IPS-18c (cell line): ENCODE results near the gene DUSP16.
"Not testable (repeated sequence)": the region's sequence is repeated elsewhere in the genome, so short reads cannot be mapped to it uniquely, and the experiment has no call there.

Experiments used
- H3K4me3 ChIP-seq: 2 replicates; pipeline ENCODE4 v1.7.0; 2013; ENCODE audit warnings: low read depth, mild to moderate bottlenecking, low read length, moderate library complexity; ENCODE audit not compliant: insufficient read depth
- H3K9me3 ChIP-seq: one replicate; pipeline ENCODE4 v1.6.1; 2013; ENCODE audit warnings: mild to moderate bottlenecking, low read length, moderate library complexity; ENCODE audit not compliant: control insufficient read depth, insufficient read depth

The DUSP16 gene

DNA sequence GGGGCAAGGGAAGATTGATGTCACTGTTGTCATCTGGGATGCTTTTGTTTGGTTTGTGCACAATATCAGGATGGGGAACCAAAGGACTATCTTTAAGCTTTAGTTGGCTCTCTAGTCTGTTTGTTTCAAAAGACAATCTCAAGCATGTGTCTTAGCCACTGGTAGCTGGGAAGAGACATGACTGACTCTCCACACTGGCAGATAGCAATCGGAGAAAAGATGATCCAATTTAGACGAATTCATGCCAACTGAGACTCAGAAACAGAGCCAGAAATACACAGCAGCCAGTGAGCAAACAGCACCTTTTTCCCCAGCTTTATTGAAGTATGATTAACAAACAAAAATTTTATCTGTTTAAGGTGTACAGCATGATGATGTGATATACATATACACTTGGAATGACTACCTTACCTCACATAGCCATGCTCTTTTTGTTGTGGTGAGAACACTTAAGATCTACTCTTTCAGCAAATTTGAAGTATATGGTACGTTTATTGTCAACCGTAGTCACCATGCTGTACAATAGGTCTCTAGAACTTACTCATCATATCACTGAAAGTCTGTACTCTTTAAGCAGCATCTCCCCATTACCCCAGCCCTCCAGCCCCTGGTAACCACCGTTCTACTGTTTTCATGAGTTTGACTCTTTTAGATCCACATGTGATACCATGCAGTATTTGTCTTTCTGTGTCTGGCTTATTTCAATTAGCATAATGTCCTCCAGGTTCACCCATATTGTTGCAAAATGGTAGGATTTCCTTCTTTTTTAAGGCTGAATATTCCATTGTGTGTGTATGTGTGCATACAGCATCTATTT is 50.6 kb downstream of the DUSP16 start:
- no peak overlapping the region for H3K4me3 ChIP-seq
- H3K9me3 ChIP-seq: no peaks in the 10 kb centered on the region

GRCh38 chr12:12511021-12511783 is 51.5 kb downstream of the DUSP16 start:
- Histone ChIP-seq H3K4me3 (no peak overlapping the region), H3K9me3 (no peaks in the 10 kb centered on the region)

GRCh38 chr12:12510551-12510950 is 52.1 kb downstream of the DUSP16 start:
- H3K4me3 ChIP-seq: no peak overlapping the region
- no peaks in the 10 kb centered on the region for H3K9me3 ChIP-seq

- no peaks in the 10 kb centered on the region for H3K9me3 ChIP-seq
- no peak overlapping the region for H3K4me3 ChIP-seq
These were observed 52.5 kb downstream of the DUSP16 start for GRCh38 chr12:12510141-12510540.

- H3K9me3 ChIP-seq: no peaks in the 10 kb centered on the region
- no peak overlapping the region for H3K4me3 ChIP-seq
These were observed 54.1 kb downstream of the DUSP16 start for GRCh38 chr12:12508612-12509011.

GRCh38 chr12:12507121-12507520 is 55.5 kb downstream of the DUSP16 start:
- H3K4me3 ChIP-seq: no peak overlapping the region
- no peaks in the 10 kb centered on the region for H3K9me3 ChIP-seq

DNA sequence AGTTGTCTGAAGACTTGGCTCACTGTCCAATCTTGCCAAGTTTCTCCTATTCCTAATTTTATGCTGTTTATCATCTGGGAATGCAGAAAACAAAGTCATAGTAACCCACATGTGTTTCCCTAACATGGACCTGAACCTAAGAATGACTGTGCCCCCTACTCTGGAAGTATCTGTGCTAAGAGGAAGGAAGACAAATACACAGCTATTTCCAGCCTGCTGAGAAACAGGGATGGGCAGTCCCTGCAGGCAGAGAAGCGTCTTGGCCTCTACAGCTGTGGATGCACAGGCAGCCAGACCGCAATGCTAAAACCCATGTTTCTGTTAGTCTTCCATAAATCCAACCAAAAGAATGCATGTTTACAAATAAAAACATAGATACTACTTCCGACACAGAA is 56.2 kb downstream of the DUSP16 start:
- no peak overlapping the region for H3K4me3 ChIP-seq
- H3K9me3 ChIP-seq: no peaks in the 10 kb centered on the region

DNA sequence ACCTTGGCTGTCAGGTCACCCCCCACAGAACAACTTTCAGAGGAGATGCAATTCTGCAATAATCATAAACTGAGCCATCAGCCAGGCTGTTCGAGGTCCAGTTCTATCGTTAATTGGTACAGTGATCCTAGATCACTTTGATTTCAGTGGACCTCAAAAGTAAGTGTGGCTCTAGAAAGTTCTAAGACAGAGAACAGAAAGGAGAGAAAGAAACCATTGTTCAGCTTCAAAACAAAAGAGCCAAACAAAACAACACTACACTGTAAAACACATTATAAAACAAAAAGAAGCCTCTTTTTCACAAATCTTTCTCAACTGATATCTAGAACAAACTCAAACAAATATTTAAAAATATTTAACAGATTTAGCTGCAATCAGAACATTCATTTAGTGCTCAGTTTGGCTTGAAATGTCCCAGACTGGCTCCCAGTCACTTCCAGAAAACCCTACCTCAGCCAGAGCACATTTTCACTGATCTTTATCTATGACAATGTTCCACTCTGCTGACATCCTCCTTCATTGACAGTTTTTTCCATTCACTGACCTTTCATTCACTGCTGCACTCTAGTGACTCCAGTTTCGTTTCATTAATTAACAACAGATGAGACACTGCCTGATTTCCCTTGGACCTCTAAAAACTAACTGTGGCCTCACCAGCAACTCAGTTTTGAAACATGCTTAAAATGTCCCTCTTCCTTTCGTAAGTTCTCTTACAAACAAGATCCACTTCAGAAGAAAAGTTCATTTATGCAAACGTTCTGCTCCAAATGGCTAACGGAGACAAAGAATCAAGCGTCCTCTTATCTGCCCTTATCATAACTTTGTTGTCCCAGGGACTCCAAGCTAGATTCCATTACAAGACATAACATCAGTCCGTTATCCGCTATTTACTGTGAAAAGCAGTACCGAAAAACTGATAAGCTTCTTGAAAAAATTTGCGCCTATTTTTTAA is 56.8 kb downstream of the DUSP16 start:
- H3K4me3 ChIP-seq: no peak overlapping the region
- H3K9me3 ChIP-seq: no peaks in the 10 kb centered on the region

- no peak overlapping the region for H3K4me3 ChIP-seq
- H3K9me3 ChIP-seq: no peaks in the 10 kb centered on the region
These were observed 59.1 kb downstream of the DUSP16 start for GRCh38 chr12:12503384-12504078.

GRCh38 chr12:12502815-12503151 is 59.9 kb downstream of the DUSP16 start:
- no peaks in the 10 kb centered on the region for H3K9me3 ChIP-seq
- H3K4me3 ChIP-seq: no peak overlapping the region

DNA sequence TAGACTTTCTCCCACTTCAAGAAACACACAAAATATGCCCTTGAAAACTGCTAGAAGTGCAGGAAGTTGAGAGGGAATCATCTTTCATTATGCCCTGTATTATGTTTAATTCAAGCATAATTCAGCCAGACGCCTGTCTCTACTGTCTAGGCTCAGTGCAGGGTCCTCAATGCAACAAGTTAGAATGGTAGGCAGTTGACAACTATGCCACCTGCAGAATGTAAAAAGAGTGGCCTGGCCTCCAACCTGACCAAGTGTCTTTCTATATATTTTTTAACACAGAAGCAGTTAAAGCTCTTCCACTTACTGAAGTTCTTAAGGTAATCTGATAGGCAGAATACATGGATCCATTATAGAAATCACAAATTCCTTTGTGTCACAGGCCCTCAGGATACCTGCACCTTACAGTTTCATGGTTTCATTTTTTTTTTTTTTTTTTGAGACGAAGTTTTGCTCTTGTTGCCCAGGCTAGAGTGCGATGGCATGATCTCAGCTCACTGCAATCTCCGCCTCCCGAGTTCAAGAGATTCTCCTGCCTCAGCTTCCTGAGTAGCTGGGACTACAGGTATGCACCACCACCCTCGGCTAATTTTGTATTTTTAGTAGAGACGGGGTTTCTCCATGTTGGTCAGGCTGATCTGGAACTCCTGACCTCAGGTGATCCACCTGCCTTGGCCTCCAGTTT is 60.4 kb downstream of the DUSP16 start:
- not testable (repeated sequence) for H3K4me3 ChIP-seq, H3K9me3 ChIP-seq

DNA sequence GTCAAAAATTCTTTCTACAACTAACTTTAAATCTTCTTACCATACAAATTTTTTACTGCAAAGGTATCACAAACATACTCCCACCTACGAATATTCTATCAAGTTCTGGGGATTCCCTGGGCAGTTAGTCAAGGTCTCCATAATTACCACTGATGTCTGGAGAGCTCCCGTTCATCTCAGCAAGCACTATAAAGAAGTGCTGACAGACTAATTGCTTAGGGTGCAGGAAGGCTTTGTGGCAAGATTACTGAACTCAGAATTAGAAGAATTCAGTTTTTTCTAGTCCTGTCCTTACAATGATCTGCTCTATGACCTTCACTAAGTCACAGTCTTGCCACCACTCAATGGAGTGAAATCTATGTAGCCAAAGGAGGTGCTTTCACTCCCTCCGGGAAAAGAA is 61.5 kb downstream of the DUSP16 start:
- Histone ChIP-seq H3K9me3 (no peaks in the 10 kb centered on the region), H3K4me3 (no peak overlapping the region)

GRCh38 chr12:12499909-12500604 is 62.6 kb downstream of the DUSP16 start:
- H3K9me3 ChIP-seq: no peaks in the 10 kb centered on the region
- no peak overlapping the region for H3K4me3 ChIP-seq

DNA sequence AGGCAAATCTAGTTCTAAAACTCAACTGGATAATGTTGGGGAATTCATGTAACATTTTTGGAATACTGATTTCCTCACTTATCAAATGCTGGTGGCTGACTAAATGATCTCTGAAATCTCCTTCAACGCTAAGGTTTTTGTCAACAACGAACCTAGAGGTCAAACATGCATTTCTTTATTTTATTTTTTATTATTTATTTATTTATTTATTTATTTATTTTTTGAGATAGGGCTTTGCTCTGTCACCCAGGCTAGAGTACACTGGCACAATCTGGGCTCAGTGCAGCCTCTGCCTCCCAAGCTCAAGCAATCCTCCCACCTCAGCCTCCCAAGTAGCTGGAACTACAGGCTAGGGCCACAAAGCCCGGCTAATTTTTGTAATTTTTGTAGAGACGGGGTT is 64.5 kb downstream of the DUSP16 start:
- Histone ChIP-seq H3K4me3 (no peak overlapping the region), H3K9me3 (no peaks in the 10 kb centered on the region)

GRCh38 chr12:12495536-12495935 is 67.1 kb downstream of the DUSP16 start:
- Histone ChIP-seq H3K9me3 (no peaks in the 10 kb centered on the region), H3K4me3 (no peak overlapping the region)

GRCh38 chr12:12492547-12492946 is 70.1 kb downstream of the DUSP16 start:
- Histone ChIP-seq H3K4me3 (no peak overlapping the region), H3K9me3 (no peaks in the 10 kb centered on the region)
